SH-SY5Y (cell line): ENCODE results near the gene ADSL.

Experiments
- GATA2 ChIP-seq: IDR thresholded peaks from 2 replicates; pipeline ENCODE4 v1.6.1; 2011; ENCODE audit warnings: mild to moderate bottlenecking, low read depth, low read length
- GATA3 ChIP-seq: IDR thresholded peaks from 2 replicates; pipeline ENCODE4 v1.6.1; 2011; ENCODE audit warnings: low read depth, mild to moderate bottlenecking, low read length, moderate library complexity

- TF ChIP-seq GATA3: no peak
- TF ChIP-seq GATA2: no peak
These were observed 29.8 kb downstream of the ADSL start for GRCh38 chr22:40376149-40376548.
